ENCODE results near the gene PPP1R13B.

Gene PPP1R13B

DNA sequence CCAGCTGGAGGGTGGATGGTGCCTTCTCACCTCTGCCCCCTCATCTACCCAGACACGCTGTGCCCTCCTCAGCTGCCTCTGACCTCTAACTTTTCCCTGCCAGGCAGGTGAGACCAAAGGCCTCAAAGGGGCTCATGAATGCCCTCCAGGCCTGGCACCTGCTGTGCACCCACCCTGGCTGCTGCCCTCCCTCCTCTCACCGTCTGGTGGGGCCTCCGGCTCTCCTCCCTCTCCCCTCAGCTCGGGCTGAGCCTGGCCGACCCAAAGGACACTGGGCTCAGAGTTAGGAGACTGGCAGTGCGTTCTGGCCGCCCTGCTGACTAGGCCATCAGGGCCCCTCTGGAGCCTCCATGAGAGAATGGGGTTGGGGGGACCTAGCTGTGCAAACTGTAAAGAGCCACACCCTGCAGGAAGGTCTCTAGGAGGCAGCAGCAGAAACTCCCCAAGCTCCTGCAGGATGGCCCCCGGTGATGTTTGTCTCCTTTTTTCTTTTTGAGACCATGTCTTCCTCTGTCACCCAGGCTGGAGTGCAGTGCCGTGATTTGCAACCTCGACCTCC lies 40.3 kb upstream of the PPP1R13B start:
- Histone ChIP-seq H3K4me3 (no peak overlapping the region), H3K36me3 (no peaks in the 10 kb centered on the region), H3K4me1 (peaks cover 0 to 6% (median 0%) of the 10 kb centered on the region in 4 donors), H3K27me3 (peaks cover 0 to 19% of the 10 kb centered on the region in 2 donors), H3K9me3 (no peaks in the 10 kb centered on the region), H3K27ac (no peak overlapping the region)
- intact Hi-C loops (cut with DNase I; ENCODE audit: low total_unique reads): no loop called here
- DNase-seq: no peak
- TF ChIP-seq, protein P1, sequence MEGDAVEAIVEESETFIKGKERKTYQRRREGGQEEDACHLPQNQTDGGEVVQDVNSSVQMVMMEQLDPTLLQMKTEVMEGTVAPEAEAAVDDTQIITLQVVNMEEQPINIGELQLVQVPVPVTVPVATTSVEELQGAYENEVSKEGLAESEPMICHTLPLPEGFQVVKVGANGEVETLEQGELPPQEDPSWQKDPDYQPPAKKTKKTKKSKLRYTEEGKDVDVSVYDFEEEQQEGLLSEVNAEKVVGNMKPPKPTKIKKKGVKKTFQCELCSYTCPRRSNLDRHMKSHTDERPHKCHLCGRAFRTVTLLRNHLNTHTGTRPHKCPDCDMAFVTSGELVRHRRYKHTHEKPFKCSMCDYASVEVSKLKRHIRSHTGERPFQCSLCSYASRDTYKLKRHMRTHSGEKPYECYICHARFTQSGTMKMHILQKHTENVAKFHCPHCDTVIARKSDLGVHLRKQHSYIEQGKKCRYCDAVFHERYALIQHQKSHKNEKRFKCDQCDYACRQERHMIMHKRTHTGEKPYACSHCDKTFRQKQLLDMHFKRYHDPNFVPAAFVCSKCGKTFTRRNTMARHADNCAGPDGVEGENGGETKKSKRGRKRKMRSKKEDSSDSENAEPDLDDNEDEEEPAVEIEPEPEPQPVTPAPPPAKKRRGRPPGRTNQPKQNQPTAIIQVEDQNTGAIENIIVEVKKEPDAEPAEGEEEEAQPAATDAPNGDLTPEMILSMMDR (IDR thresholded peaks at IDR 0.05): no peak

DNA sequence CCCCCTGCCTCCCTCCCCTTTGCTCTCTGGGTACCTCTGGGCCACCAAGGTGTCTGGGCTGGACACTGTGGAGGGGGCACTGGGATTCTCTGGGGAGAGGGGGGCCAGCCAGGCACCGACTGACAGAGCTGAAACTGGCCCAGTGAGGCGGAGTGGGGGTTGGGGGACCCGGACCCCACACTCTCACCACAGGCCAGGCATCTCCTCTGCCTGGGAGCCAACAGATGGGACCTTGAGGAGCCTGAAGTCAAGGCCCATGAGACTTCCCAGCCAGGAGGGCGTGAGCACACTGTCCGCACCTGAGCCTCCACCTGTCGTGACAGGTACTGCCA lies 39.8 kb upstream of the PPP1R13B start:
- TF ChIP-seq, protein P1 (IDR thresholded peaks at IDR 0.05): no peak
- Histone ChIP-seq H3K27ac (no peak overlapping the region), H3K9me3 (no peaks in the 10 kb centered on the region), H3K4me3 (no peak overlapping the region), H3K27me3 (peaks cover 0 to 19% of the 10 kb centered on the region in 2 donors), H3K4me1 (peaks cover 0 to 6% (median 0%) of the 10 kb centered on the region in 4 donors), H3K36me3 (no peaks in the 10 kb centered on the region)
- intact Hi-C loops (cut with DNase I; ENCODE audit: low total_unique reads): no loop called here
- DNase-seq: no peak

DNA sequence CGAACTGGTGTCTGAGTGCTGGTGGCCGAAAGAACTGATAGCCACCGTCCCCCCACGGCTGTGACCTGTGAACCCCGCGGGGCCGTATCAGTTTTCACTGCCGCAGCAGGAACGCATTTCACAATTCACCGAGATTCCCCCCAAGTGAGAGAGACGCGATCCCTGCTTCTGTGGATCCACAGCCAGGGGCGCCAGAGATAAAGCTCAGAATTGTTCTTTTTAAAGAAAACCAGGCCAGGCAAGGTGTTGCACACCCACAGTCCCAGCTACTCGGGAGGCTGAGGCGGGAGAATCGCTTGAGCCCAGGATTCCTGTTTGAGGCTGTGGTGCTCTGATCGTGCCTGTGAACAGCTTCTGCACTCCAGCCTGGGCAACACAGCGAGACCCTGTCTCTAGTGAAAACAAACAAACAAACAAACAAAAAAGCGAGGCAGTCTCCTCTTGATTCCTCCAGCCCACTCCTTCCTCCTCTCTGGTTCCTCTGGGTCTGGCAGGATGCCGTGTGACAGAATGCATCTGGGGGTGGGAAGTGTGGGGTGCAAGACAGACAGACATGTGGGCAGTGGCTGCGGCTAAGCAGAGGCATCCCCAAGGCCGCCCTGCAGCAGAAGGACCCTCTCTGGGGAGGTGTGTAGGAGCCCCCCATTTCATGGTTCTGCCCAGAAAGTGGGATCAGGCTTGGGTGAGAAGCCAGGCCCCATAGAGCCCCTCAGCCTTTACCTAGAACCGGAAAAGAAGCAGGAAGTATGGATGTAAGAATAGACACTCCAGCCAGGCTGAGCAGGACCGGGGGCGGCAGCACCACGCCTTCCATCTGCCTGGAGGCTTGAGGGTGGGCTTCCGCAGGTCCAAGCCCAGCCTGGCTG lies 39.2 kb upstream of the PPP1R13B start:
- Histone ChIP-seq H3K36me3 (no peaks in the 10 kb centered on the region), H3K4me3 (no peak overlapping the region), H3K27ac (no peak overlapping the region), H3K27me3 (peaks cover 0 to 19% of the 10 kb centered on the region in 2 donors), H3K4me1 (peaks cover 0 to 4% (median 0%) of the 10 kb centered on the region in 4 donors), H3K9me3 (no peaks in the 10 kb centered on the region)
- no peak for DNase-seq
- TF ChIP-seq, protein P1 (IDR thresholded peaks at IDR 0.05): no peak
- intact Hi-C loops (cut with DNase I; ENCODE audit: low total_unique reads): no loop called here

DNA sequence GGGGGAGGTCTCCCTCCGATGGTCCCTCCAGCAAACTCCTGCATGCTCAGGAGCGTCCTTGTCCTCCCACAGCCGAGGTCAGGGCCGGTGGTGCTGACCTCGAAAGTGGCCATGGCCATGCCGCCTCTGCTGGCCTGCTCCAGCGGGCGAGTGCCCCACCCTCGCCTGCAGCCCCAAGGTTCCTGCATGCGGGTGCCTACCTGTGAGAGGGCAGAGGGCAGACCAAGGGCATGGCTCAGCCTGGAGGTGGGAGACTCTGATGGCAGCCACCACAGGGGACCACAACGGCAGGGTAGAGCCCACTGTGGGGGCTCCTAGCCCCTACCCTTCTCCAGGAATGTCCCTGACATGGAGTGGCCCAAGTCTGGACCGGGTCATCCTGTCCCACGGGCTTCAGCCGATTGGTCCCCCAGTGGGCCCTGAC lies 38.1 kb upstream of the PPP1R13B start:
- Histone ChIP-seq H3K36me3 (no peaks in the 10 kb centered on the region), H3K9me3 (no peaks in the 10 kb centered on the region), H3K4me1 (peaks cover 0 to 10% (median 9%) of the 10 kb centered on the region in 4 donors), H3K27me3 (peaks cover 0 to 19% of the 10 kb centered on the region in 2 donors), H3K4me3 (no peak overlapping the region), H3K27ac (no peak overlapping the region)
- DNase-seq: no peak
- TF ChIP-seq, protein P1 (IDR thresholded peaks at IDR 0.05): no peak
- intact Hi-C loops (cut with DNase I; ENCODE audit: low total_unique reads): no loop called here

DNA sequence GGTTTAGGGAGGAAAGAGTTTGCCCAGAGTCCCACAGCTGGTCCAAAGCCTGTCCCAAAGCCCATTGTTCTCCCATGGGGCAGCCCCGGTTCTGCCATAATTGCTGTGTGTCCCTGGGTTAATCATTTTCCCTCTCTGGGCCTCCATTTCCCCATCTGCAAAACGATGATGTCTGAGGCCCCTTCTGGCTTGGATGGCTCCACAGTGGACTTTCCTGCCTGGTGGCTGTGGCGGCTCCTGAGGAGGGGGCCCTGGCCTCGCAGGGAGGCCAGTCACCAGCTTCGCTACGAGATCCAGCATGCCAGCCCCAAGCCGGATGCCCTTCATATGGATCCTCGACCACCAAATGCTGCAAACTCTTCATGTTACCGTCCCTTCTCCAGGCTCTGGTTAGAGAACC lies 37.5 kb upstream of the PPP1R13B start:
- Histone ChIP-seq H3K27ac (no peak overlapping the region), H3K27me3 (peaks cover 0 to 19% of the 10 kb centered on the region in 2 donors), H3K9me3 (no peaks in the 10 kb centered on the region), H3K4me1 (peaks cover 0 to 16% (median 16%) of the 10 kb centered on the region in 4 donors), H3K4me3 (no peak overlapping the region), H3K36me3 (no peaks in the 10 kb centered on the region)
- intact Hi-C loops (cut with DNase I; ENCODE audit: low total_unique reads): no loop called here
- TF ChIP-seq, protein P1 (IDR thresholded peaks at IDR 0.05): no peak
- no peak for DNase-seq

All from tibial artery (tissue), 4 donors.